ENCODE results near the gene LDLRAD2. TPM values are rescaled to one million over a fixed set of nuclear protein-coding genes. Genes with fewer than 3 reads are reported as not detected.
"Not testable (repeated sequence)": the region's sequence is repeated elsewhere in the genome, so short reads cannot be mapped to it uniquely, and the experiment has no call there.

LDLRAD2 gene
- total RNA-seq, 1 experiment from 2014 or later, result not detected

GRCh38 chr1:21824926-21825325, 12.9 kb downstream of the LDLRAD2 start:
- BruUV-seq (replicated peaks), result no TSS peak
- Histone ChIP-seq H3K27me3 (ENCODE audit: low read length) (no peaks in the 10 kb centered on the region), H3F3A (ENCODE audit: low read length, unreplicated experiment) (no peaks in the 10 kb centered on the region), H3K36me3 (ENCODE audit: low read depth, low read length) (no peaks in the 10 kb centered on the region; the same call in 1 of the 2 replicates), H4K20me1 (ENCODE audit: low read length) (no peaks in the 10 kb centered on the region), H3K27ac (ENCODE audit: low read length) (no peak overlapping the region), H3K4me2 (ENCODE audit: low read length) (no peak overlapping the region), H3K9ac (ENCODE audit: low read length) (no peak overlapping the region), H3K9me3 (ENCODE audit: low read length) (no peaks in the 10 kb centered on the region), H3K4me1 (ENCODE audit: insufficient read depth, low read length) (no peaks in the 10 kb centered on the region), H3K79me2 (ENCODE audit: low read length) (no peaks in the 10 kb centered on the region), H3K9me2 (replicated peaks; ENCODE audit: low read length) (no peaks in the 10 kb centered on the region), H2AFZ (ENCODE audit: low read length) (no peak overlapping the region), H3K4me3 (ENCODE audit: low read length) (no peak overlapping the region)
- DNase-seq (no peak), ATAC-seq (no peak)
- intact Hi-C loops (cut with micrococcal nuclease), result no loop called here
- POLR2A ChIA-PET (ENCODE audit: unreplicated experiment), result interaction anchor here (0.5 kb wide), 1 partner anchor 934 kb away, joined by 3 read pairs; no protein-coding TSS in a partner anchor
- CTCF ChIA-PET, result no interaction called here
- no peak for TF ChIP-seq CTCF (conservative IDR thresholded peaks at IDR 0.05; ENCODE audit: low read depth, low read length)
- TF ChIP-seq EZH2phosphoT487 (IDR thresholded peaks at IDR 0.05; ENCODE audit: borderline replicate concordance, low read length), result no peak
- no peak for TF ChIP-seq EZH2 (IDR thresholded peaks at IDR 0.05; ENCODE audit: low read length, unreplicated experiment)

- BruUV-seq (replicated peaks), result no TSS peak
Observed at GRCh38 chr1:21825393-21825792, 13.3 kb downstream of the LDLRAD2 start.

GRCh38 chr1:21826694-21827093, 14.6 kb downstream of the LDLRAD2 start:
- H3K4me3 ChIP-seq (ENCODE audit: low read length); DNase-seq; CTCF ChIA-PET; H3K36me3 ChIP-seq (ENCODE audit: low read depth, low read length); H3F3A ChIP-seq (ENCODE audit: low read length, unreplicated experiment); H4K20me1 ChIP-seq (ENCODE audit: low read length); H3K4me1 ChIP-seq (ENCODE audit: insufficient read depth, low read length); intact Hi-C loops (cut with micrococcal nuclease); H3K9me3 ChIP-seq (ENCODE audit: low read length); BruUV-seq (replicated peaks); H3K9me2 ChIP-seq (replicated peaks; ENCODE audit: low read length); H2AFZ ChIP-seq (ENCODE audit: low read length); ATAC-seq; H3K27ac ChIP-seq (ENCODE audit: low read length); POLR2A ChIA-PET (ENCODE audit: unreplicated experiment); H3K27me3 ChIP-seq (ENCODE audit: low read length); H3K4me2 ChIP-seq (ENCODE audit: low read length); H3K9ac ChIP-seq (ENCODE audit: low read length); H3K79me2 ChIP-seq (ENCODE audit: low read length): not testable (repeated sequence)

More at GRCh38 chr1:21825393-21825792, 13.3 kb downstream of the LDLRAD2 start:
- Histone ChIP-seq H3K9ac (ENCODE audit: low read length) (no peak overlapping the region), H3K4me2 (ENCODE audit: low read length) (no peak overlapping the region), H3K79me2 (ENCODE audit: low read length) (no peaks in the 10 kb centered on the region), H2AFZ (ENCODE audit: low read length) (no peak overlapping the region), H3F3A (ENCODE audit: low read length, unreplicated experiment) (no peaks in the 10 kb centered on the region), H3K9me2 (replicated peaks; ENCODE audit: low read length) (no peaks in the 10 kb centered on the region), H3K27ac (ENCODE audit: low read length) (no peak overlapping the region), H3K9me3 (ENCODE audit: low read length) (no peaks in the 10 kb centered on the region), H3K4me3 (ENCODE audit: low read length) (no peak overlapping the region), H3K4me1 (ENCODE audit: insufficient read depth, low read length) (no peaks in the 10 kb centered on the region), H4K20me1 (ENCODE audit: low read length) (no peaks in the 10 kb centered on the region), H3K36me3 (ENCODE audit: low read depth, low read length) (no peaks in the 10 kb centered on the region; the same call in 1 of the 2 replicates), H3K27me3 (ENCODE audit: low read length) (no peaks in the 10 kb centered on the region)
- intact Hi-C loops (cut with micrococcal nuclease), result no loop called here
- ATAC-seq, result no peak
- POLR2A ChIA-PET (ENCODE audit: unreplicated experiment), result no interaction called here
- CTCF ChIA-PET, result no interaction called here
- DNase-seq, result no peak
- TF ChIP-seq EZH2 (IDR thresholded peaks at IDR 0.05; ENCODE audit: low read length, unreplicated experiment), result no peak
- TF ChIP-seq CTCF (conservative IDR thresholded peaks at IDR 0.05; ENCODE audit: low read depth, low read length), result no peak

Measured in PC-3 (cell line).